ENCODE measurements around the gene ZDHHC11B.
"Not testable (repeated sequence)": the region's sequence is repeated elsewhere in the genome, so short reads cannot be mapped to it uniquely, and the experiment has no call there.

Gene ZDHHC11B

DNA sequence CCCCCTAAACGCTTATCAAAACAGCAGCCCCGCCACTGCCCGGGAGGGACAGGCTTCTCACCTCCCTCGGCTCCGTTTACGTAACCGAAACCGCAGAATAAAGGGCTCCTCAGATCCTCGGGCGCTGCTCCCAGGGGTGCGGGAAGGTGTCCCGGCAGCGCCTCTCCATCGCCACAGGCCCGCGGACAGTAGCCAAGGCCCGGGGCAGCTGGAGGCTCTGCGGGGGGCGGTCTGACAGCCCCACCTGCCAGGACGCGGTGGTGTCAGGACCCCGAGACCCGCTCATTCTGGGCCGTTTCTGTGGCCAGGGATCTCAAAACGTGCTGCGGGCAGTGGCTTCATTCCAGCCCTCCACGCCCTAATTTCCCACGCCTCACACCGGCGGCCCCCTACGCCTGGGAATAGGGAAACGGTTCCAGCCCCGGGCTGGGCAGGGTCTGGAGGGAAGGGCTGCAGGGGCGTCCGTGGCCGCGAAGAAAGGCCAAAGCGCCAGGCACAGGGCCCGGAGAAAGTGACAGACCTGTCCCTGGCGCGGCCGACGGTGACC, 575 bp downstream of the ZDHHC11B start:
- DNase-seq = not testable (repeated sequence)

DNA sequence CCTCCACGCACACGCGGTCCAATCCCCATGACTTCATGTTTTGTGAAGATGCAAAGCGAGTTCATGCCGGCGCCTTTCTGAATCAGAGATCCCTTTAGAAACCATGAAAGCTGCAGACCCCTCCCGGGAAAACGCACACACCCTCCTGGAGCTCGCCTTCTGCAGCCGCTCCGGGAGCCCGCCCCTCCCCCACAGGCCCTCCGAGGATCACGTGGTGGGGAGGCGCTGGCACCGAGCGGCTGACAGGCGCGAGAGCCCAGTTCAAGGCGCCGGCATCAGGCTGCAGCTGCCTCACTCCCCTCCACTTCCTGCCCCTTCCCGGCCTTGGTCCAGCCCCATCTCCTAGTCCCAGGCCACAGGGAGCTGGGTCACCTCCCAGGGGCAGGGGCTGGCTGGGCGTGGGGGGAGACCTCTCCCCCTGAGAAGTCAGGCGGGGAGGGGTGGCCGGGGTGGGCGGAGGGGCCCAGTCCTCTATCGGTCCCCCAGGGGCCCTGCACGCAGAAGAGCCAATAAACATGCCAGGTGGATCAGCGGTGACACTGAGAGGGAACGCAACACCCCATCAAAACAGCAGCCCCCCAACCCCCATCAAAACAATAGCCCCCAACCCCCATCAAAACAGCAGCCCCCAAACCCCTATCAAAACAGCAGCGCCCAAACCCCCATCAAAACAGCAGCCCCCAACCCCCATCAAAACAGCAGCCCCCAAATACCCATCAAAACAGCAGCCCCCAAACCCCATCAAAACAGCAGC, 1.3 kb downstream of the ZDHHC11B start:
- not testable (repeated sequence) for DNase-seq

DNA sequence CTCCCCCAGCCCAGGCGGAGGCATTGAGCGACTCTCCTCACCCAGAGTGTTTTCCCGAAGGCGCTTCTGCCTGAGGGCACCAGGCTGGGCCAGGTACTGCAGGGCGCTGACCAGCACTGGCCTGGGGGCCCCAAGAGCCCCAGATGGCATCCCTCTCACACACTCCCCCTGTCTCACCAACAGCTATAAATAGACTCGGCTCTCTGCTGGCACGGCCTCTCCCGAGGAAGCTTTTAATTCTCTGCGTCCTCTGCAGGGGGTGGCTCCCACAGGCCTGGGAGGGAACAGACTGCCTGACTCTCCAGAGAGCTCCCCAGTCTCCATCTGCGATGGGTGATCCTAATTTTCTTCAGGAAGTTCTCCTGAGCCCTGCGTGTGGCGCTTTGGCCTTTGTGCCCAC, 2.2 kb downstream of the ZDHHC11B start:
- DNase-seq = not testable (repeated sequence)

DNA sequence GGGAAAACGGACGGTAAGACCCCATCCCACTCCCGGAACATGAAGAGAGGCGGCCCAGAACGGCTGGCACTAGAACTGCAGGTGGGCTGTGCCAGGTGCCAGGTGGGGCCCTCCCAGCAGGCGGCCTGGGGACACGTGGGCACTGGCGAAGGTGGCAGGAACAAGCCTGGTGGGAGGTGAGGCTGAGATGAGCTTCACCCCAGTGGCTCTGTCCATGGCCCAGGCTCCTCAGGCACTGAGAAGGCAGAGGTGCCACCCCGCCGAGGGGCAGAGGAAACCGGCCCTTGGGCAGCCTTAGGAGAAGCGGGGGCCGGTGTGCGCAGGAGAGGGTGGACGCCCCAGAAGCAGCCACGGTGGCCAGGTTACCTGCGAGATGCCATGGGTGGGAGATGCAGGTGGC, 4.0 kb downstream of the ZDHHC11B start:
- not testable (repeated sequence) for DNase-seq

DNA sequence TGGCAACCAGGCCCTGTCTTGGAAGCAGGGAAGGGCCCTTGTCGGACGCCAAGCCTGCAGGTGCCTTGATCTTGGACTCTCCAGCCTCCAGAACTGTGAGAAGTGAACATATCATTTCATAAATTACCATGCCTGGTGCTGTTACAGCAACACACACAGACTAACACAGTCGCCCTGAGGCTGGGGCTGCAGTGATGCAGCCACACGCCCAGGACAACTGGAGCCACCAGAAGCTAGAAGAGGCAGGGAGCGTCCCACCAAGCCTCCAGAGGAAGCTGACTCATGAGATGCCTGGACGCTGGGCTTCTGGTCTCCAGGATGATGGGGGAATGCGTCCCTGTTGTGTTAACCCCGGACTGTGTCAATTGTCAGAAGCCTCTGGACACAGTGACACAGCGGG, 5.6 kb downstream of the ZDHHC11B start:
- not testable (repeated sequence) for DNase-seq

DNA sequence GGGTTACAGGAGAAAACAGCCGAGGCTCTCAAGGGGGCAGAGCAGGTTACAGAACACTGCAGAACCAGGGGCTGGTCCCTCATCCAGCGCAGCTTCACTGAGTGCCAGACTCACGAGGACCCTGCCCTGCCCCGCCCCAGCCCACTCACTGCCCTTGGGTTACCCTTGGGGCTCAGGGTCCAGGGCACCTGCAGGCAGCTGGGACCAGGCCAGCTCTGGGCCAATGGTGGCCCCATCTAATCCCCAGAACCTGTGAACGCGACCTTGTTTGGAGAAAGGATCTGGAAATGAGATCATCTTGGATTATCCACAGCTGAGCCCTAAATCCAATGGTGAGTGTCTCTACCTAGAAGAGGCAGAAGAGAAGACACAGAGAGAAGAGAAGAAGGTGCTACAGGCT, 6.1 kb downstream of the ZDHHC11B start:
- not testable (repeated sequence) for DNase-seq

DNA sequence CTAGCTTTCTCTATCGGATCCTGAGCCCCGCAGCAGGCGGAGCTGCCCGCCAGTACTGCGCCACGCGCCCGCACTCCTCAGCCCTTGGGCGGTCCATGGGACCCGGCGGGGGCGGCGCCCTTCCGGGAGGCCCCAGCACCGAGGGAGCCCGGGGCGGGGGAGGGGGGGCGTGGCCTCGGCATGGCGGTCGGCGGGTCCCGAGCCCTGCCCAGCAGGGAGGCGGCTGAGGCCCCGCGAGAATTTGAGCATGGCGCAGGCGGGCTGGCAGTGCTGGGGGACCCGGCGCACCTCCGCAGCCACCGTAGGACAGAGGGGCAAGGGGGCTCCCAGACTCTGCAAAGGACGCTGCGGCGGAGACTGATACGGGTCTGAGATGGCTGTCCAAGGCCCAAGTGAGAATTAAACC, 6.8 kb downstream of the ZDHHC11B start:
- no peak for DNase-seq

DNA sequence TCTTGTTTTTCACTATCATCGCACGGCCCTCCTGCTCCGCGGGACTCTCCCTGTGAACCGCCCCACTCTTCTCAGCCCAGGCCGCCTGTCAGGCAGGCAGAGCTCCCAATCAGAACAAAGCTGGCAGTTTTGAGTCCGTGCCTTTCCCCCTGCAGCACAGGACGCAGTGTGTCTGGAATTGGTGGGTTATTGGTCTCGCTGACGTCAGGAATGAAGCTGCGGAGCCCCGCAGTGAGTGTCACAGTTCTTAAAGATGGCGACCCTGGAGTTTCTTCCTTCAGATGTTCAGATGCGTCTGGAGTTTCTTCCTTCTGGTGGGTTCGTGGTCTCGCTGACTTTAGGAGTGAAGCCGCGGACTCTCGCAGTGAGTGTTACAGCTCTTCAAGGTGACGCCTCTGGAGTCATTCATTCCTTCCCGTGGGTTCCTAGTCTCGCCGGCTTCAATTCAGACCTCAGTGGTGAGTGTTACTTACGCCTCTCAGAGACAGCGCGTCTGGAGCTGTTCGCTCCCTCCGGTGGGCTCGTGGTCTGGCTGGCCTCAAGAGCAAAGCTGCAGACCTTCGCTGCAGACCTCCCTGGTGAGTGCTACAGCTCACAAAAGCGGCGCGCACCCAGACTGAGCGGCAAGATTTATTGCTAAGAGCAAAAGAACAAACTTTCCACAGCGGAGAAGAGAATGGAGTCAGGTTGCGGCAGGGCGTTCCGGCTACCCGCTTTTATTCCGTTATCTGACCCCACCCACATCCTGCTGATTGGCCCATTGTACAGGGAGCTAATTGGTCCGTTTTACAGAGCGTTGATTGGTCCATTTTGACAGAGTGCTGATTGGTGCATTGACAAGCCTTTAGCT, 7.4 kb downstream of the ZDHHC11B start:
- no peak for DNase-seq

DNA sequence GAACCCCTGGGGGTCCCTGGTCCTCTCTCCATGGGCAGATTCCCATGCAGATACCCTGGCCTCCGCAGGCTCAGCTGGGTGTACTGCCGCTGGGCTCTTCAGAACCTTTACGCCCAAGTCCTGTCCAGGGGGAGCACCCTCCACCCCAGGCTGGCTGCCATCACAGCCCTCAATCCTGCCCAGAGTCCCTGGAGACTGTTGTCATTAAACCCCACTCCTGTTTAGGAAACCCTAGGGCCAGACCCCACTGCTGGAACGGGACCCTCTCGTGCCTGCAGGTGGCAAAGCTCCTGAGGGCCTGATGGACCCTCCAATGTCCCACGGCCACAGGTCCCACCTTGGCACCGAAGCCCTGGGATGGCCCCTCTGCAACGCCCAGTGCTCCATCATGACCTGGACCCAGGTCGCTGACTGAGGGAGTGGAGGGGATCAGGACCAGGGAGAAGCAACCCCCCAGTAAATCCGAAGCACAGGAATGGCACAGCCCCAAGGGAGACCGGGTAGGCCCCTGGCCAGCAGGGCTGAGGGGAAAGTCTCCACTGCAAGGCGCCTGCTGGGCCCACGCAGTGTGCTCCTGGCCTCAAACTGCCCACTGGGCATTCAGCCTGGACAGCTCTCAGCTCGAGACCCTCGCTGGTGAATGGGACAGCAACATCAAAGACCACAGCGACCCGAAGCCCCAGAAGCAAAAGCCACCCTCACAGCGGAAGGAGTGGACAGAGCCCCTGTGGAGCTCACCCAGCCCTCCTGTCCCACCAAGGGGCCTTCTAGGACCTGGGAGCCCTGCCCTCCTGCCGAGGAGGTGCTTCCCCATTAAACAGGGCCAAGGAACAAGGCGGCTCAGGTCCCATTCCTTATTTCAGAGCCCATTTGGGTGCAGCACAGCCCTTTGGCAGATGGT, 8.3 kb downstream of the ZDHHC11B start:
- no peak for DNase-seq

DNA sequence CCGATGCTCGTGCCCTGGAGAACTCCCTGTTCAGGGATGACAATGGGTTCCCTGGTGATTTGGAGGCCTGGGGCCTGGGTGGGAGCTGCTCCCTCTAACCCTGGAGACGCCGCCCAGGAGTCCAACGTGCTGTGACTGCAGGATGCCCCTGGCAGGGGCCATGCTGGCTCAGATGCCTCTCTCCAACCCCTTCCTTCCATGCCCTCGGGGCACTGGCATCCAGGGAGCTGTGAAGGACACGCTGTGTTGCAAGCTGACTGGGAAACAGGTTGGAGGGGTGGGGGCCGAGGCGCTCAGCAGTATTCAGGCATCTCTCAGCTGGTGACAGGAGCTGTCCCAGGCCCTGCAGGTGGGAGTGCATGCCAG, 9.0 kb downstream of the ZDHHC11B start:
- not testable (repeated sequence) for DNase-seq

DNA sequence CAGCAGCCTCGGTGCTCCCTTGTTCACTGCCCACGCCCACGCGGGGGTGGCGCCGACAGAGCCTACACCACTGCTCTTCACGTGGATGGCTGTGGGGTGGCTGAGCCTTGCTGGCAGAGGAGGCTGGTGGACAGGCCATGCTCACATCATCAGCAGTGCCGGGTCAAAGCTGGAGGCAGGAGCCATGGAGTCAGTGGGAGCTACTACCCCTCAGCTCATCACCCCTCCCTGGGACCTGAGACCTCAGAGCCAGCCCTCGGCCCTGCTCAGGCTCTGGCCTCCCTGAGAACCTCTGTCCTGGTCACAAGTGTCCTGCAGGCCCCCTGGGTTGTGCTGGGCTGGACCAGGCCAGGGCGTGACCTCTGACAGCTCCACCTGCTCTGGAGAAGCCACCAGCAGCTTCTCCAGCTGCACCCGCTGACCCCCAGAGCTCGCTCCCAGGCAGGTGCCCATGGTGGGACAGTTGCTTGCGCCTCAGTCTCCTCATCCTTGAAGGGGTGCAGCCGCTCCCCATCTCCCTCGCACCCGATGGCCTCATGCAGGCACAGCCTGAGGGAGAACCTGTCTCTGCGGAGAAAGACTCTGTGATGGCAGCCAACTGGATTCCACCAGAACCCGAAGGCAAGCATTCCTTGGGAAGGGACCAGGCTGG, 9.5 kb downstream of the ZDHHC11B start:
- not testable (repeated sequence) for DNase-seq

DNA sequence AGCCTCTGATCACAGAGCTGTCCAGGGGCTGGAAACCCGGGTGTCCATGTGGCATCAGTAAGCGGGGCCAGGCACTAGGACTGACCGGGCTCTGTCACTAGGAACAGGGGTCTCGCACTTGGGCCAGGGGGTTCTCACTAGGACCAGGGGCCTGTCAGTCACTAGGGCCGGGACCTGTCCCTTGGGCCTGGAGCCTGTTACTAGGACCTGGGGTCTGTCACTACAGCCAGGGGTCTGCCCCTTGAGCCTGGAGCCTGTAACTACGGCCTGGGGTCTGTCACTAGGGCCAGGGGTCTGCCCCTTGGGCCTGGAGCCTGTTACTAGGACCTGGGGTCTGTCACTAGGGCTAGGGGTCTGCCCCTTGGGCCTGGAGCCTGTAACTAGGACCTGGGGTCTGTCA, 10.2 kb downstream of the ZDHHC11B start:
- DNase-seq = not testable (repeated sequence)

DNA sequence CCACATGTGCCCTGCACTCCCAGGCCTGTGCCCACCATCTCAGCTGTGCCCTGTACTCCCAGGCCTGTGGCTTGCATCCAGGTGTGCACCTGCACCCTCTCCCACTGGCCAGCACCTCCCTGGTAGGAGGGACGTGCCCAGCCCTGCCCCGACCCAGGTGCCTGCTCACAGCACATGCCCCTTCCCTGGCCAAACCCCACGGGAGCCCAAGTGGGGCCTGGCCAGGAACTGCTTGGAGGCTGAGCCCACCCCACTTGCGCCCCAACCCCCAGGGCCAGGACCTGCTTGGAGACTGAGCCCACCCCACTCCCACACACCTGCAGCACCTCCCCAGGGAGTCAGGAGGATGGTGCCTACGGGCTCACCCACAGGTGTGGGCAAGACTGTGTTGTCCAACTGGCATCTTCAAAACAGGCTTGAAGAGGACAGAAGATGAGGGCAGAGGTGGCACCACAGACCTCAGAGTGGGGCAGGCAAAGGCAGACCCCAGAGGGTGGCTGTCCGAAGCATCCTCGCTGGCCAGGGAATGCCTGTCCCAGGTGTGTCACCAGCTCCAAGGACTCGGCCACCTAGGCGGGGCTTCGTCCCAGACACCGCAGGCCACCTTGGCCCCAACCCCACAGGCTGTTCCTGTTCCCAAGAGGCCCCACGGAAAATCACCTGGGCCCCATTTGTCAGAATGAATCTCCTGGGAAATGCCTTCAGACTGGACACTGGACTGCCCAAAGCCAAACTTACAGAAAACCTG, 10.8 kb downstream of the ZDHHC11B start:
- DNase-seq = no peak

DNA sequence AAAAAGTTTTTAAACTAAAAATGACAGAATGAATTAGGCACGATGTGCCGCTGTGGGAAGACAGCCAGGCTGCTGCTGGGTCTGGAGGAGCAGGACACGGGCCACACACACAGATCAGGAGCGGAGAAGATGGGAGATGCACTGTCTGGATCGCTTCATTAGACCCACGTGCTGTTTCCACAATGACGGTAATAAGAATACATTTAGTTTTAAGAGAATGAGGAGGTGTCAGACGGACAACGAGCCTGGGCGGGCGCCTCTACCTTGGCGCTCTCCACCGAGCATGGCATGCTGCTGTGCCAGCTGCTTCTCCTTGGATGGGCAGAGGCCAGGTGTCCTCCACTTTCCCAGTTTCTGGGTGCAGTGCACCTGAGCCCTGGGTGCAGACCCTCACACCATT, 11.6 kb downstream of the ZDHHC11B start:
- DNase-seq = not testable (repeated sequence)

DNA sequence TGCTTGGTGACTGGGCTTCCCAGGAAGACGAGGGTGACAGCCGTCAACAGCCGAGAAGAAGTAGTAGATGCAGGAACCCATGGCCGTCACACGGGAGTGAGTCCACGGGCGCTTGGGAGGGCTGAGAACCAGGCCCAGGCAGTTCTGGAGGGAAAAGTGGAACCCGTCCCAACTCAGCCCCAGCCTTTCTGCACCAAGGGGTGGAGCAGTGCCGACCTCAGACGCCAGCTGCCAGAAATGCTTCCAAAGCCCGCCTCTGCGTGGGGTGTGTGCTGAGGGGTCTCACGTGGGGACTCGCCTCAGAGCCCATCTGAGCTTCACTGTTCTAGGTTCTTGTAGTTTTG, 12.0 kb downstream of the ZDHHC11B start:
- not testable (repeated sequence) for DNase-seq

DNA sequence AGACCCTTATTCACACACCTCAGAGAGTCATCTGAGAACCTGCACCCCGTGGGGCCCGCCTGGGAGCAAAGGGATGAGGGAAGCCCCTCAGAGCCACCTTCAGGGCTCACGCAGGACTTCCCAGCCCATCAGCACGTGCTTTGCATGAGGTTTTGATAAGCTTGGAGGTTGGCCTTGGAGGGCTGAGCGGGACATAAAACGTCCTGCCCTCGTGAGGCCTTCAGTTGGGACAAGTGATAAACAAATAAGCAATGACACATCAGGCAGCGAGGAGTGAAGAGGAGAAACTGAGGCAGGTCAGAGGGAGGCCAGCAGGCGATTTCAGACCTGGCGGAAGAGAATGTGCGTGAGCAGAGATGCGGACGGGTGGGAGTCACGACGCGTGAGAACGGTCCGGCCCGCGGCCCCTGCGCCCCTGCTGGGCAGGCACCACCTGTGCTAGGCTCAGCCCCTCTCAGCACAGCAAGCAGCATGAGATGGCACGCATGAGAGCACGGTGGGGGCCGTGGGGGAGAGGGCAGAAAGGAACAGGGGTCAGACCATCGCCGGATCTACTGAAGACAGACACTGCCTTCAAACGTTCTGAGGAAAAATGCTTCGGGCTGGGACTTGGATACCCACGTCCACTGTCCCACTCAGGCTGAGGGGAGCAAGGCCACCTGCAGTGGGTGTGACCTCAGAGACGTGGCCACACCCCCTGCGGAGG, 12.5 kb downstream of the ZDHHC11B start:
- DNase-seq = not testable (repeated sequence)

DNA sequence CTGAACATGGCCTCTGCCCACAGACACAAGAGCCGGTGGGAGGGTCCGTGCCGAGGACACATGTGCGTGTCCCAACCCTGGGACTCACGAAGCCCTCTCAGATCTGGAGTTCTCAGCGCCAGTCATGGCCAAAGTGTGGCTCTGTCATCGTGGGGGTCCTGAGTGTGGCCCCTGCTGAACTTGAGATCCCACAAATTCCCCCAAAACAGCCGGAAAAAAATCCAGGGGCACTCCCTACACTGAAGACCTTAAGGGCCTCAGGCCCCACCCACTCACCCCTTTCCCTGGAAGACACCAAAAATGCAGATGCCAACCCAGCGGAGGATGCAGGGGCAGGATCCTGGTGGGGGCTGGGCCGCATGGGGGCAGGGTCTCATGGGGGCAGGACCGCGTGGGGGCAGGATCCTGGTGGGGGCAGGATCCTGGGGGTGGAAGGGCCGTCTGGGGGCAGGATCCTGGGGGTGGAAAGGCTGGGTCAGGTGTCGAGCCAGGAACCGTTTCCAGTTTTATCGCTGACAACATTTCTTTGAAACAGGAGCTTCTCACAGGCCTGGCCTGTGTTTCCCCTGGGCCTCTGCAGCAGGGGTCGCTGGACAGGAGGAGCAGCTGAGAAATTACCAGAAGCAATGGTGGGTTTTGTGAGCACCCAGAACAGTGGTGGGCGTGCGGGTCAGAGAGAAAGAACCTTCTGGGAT, 13.3 kb downstream of the ZDHHC11B start:
- DNase-seq = not testable (repeated sequence)

DNA sequence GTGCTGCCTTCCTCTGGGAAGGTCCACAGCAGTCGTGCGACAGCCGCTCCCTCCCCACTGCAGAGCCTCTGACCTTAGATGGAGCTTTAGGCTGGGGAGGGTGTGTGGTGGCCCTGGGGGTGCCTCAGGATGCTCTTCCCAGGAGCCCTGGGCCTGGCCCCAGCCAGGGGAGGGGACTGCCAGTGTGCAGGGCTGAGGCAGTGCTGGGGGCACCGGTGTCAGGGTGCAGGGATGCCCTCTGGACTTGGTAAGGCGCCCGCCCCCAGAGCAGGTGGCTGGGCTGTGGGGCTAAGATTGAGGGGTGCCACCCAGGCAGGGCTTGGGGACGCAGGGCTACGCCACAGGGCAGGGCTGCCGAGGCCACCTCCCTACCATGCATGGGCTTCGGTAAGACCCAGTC, 13.9 kb downstream of the ZDHHC11B start:
- DNase-seq = not testable (repeated sequence)

DNA sequence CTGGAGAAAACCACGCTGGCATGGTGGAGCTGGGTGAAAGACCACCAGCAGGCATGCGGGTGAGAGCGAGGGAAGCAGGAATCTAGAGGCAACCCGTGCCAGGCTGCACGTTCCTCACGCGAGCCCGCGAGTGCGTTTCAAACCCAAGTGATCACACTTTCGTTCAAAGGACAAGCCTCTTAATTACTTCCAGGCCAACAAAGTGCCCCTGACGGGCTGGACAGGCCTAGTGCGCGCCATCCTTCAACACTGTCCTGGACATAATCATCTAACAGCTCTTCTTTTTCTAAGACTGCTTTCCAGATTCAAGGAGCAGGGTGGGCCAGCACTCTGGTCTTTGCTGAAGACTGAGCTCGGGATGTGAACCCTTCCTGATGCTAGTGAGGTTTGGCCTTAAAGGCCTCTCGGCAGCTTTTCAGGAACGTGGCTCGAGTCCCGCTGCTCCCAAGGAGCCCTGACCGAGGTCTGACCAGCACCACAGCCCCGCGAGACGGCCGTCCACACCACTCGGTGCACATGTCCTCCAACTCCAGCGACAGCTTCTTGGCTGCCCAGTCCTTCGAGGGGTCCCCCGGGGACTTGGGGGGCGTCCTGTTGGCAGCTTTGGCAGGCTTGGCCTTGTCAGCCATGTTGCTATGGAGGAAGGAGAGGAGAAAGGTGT, 14.9 kb downstream of the ZDHHC11B start:
- DNase-seq = not testable (repeated sequence)
